Vagina (tissue), 2 donors: ENCODE results near the gene HLA-DQB1.

ENCODE experiments used
- POLR2AphosphoS5 ChIP-seq, 2 donors: sonication (generic); formaldehyde crosslinking; IDR thresholded peaks; one replicate each; pipeline ENCODE4 v1.9.0; 2017; ENCODE audit warnings: antibody characterized with exemption in 2 of 2, mild to moderate bottlenecking in 2 of 2, low read depth in 1 of 2; ENCODE audit not compliant: insufficient read depth in 1 of 2
- TF ChIP-seq, protein P1 (sequence below), 3 experiments: fragments of 450-650 bp in 2 of 3; fragments of 200-600 bp in 1 of 3; sonication (generic) in 1 of 3; IDR thresholded peaks; one replicate each; pipeline ENCODE4 v1.5.1; 2017 to 2019; ENCODE audit warnings: antibody characterized with exemption in 3 of 3, mild to moderate bottlenecking in 2 of 3, moderate library complexity in 2 of 3

GRCh38 chr6:32635526-32636123, 30.8 kb downstream of the HLA-DQB1 start:
- TF ChIP-seq, protein P1, sequence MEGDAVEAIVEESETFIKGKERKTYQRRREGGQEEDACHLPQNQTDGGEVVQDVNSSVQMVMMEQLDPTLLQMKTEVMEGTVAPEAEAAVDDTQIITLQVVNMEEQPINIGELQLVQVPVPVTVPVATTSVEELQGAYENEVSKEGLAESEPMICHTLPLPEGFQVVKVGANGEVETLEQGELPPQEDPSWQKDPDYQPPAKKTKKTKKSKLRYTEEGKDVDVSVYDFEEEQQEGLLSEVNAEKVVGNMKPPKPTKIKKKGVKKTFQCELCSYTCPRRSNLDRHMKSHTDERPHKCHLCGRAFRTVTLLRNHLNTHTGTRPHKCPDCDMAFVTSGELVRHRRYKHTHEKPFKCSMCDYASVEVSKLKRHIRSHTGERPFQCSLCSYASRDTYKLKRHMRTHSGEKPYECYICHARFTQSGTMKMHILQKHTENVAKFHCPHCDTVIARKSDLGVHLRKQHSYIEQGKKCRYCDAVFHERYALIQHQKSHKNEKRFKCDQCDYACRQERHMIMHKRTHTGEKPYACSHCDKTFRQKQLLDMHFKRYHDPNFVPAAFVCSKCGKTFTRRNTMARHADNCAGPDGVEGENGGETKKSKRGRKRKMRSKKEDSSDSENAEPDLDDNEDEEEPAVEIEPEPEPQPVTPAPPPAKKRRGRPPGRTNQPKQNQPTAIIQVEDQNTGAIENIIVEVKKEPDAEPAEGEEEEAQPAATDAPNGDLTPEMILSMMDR (IDR thresholded peaks at IDR 0.05) = no peak
- TF ChIP-seq POLR2AphosphoS5 (IDR thresholded peaks at IDR 0.05; ENCODE audit: insufficient read depth in 1 of 2, low read depth in 1 of 2) = no peak
